Esophagus muscularis mucosa (tissue), 3 donors: ENCODE data around the gene AP4S1.
"Not testable (repeated sequence)": the region's sequence is repeated elsewhere in the genome, so short reads cannot be mapped to it uniquely, and the experiment has no call there.

Source experiments
- POLR2AphosphoS5 ChIP-seq, 2 donors: sonication (generic); formaldehyde crosslinking; IDR thresholded peaks; one replicate each; pipeline ENCODE4 v1.6.1; 2017; ENCODE audit warnings: antibody characterized with exemption in 2 of 2
- TF ChIP-seq, protein P1 (sequence below), 3 experiments: fragments of 200-600 bp in 2 of 3; fragments of 450-650 bp in 1 of 3; sonication (generic) in 2 of 3; IDR thresholded peaks; one replicate each; pipeline ENCODE4 v1.5.1; 2017 to 2019; ENCODE audit warnings: antibody characterized with exemption in 3 of 3, mild to moderate bottlenecking in 2 of 3, moderate library complexity in 1 of 3

DNA sequence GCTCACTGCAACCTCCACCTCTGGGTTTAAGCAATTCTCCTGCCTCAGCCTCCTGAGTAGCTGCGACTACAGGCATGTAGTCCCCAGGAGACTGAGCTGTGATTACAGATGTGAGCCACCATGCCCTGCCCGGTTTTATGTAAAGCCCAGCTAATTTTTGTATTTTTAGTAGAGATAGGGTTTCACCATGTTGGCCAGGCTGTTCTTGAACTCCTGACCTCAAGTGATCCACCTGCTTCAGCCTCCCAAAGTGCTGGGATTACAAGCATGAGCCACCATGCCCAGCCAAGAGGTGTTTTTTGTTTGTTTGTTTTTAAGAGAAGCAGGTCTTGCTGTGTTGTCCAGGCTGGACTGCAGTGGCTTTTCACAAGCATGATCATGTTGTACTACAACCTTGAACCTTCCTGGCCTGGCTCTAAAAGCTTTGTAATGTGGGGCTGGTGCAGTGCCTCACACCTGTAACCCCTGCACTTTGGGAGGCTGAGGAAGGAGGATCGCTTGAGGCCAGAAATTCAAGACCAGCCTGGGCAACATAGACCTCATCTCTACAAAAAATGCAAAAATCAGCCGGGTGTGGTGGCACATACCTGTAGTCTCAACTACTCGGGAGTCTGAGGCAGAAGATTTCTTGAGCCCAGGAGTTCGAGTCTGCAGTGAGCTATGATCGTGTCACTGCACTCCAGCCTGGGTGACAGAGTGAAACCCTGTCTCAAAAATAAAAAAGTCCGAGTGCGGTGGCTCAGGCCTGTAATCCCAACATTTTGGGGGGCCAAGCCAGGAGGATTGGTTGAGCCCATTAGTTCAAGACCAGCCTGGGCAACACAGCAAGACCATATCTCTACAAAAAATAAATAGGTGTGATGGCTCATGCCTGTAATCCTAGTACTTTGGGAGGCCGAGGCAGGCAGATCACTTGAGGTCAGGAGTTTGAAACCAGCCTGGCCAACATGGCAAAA lies 68.7 kb downstream of the AP4S1 start:
- TF ChIP-seq, protein P1, sequence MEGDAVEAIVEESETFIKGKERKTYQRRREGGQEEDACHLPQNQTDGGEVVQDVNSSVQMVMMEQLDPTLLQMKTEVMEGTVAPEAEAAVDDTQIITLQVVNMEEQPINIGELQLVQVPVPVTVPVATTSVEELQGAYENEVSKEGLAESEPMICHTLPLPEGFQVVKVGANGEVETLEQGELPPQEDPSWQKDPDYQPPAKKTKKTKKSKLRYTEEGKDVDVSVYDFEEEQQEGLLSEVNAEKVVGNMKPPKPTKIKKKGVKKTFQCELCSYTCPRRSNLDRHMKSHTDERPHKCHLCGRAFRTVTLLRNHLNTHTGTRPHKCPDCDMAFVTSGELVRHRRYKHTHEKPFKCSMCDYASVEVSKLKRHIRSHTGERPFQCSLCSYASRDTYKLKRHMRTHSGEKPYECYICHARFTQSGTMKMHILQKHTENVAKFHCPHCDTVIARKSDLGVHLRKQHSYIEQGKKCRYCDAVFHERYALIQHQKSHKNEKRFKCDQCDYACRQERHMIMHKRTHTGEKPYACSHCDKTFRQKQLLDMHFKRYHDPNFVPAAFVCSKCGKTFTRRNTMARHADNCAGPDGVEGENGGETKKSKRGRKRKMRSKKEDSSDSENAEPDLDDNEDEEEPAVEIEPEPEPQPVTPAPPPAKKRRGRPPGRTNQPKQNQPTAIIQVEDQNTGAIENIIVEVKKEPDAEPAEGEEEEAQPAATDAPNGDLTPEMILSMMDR (IDR thresholded peaks at IDR 0.05): not testable (repeated sequence)
- TF ChIP-seq POLR2AphosphoS5 (IDR thresholded peaks at IDR 0.05): not testable (repeated sequence)
